22Rv1 (cell line): ENCODE results near the gene TIGAR.

Experiments
- CTCF ChIP-seq: fragments of 450-650 bp; IDR thresholded peaks from 2 replicates; pipeline ENCODE4 v1.5.1; 2017; ENCODE audit warnings: mild to moderate bottlenecking
- ZFX ChIP-seq: fragments of 450-650 bp; IDR thresholded peaks from 2 replicates; pipeline ENCODE4 v1.6.1; 2017; ENCODE audit warnings: antibody characterized with exemption, borderline replicate concordance

DNA sequence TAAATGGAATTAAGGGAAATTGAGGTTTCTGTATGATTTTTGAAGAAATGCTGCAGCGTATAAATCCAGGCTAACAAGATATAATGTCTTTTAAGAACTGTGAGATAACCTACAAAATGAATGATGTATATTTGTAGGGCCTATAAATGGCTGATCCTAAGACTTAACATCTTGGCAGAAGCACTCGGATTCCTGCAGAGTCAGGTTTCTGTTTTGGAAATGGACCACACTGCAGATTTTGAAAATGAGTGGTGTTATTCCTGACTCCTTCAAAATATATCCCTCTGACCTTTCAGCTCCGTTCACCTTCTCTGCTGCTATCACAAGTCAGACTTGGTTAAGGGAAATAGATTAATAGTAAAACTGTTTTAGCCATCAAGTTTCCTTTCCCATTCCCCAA is 5.0 kb downstream of the TIGAR start:
- TF ChIP-seq ZFX (no peak), CTCF (no peak)
